ENCODE data around the gene UBD. TPM values are rescaled to one million over a fixed set of nuclear protein-coding genes. Genes with fewer than 3 reads are reported as not detected.
A peak's percentile ranks its signal among the peaks of the same experiment; 100 is the strongest.

UBD gene
- total RNA-seq, 1 experiment from 2014 or later: not detected

DNA sequence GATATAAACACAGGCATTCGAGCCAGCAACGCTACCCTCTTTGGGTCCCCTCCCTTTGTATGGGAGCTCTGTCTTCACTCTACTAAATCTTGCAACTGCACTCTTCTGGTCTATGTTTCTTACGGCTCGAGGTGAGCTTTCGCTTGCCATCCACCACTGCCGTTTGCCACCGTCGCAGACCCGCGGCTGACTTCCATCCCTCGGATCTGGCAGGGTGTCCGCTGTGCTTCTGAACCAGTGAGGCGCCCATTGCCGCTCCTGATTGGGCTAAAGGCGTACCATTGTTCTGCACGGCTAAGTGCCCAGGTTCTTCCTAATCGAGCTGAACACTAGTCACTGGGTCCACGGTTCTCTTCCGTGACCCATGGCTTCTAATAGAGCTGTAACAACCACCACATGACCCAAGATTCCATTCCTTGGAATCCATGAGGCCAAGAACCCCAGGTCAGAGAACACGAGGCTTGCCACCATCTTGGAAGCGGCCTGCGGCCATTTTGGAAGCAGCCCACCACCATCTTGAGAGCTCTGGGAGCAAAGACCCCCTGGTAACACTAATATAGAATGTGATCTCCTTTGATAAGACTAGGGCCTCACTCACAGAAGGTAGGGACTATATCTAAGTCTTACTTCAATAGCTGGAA lies 973 bp downstream of the UBD start:
- Histone ChIP-seq H2AK5ac (ENCODE audit: insufficient read length, low read length) (no peak overlapping the region), H4K20me1 (ENCODE audit: control insufficient read depth, insufficient read depth, insufficient read length) (no peaks in the 10 kb centered on the region), H3K23me2 (ENCODE audit: insufficient read length, low read depth, low read length, poor library complexity, severe bottlenecking) (peaks cover 5% of the 10 kb centered on the region), H4K91ac (ENCODE audit: insufficient read length, low read depth, low read length) (no peak overlapping the region), H2AFZ (ENCODE audit: low read length) (no peak overlapping the region), H3K56ac (ENCODE audit: insufficient read length, low read depth, low read length) (no peak overlapping the region), H3K9ac (ENCODE audit: extremely low read depth, insufficient read length, low read length) (no peak overlapping the region), H3K79me1 (ENCODE audit: insufficient read depth, low read depth, low read length, poor library complexity, severe bottlenecking) (no peaks in the 10 kb centered on the region), H4K5ac (ENCODE audit: insufficient read length, low read depth, low read length) (no peak overlapping the region), H2BK120ac (ENCODE audit: low read depth, low read length, poor library complexity, severe bottlenecking) (no peak overlapping the region), H3K9me3 (ENCODE audit: control insufficient read depth, low read depth, low read length) (no peaks in the 10 kb centered on the region), H3K23ac (ENCODE audit: insufficient read length, low read depth, low read length) (no peak overlapping the region), H3K4ac (ENCODE audit: low read depth, low read length) (no peak overlapping the region), H3K79me2 (ENCODE audit: insufficient read depth, low read length) (no peaks in the 10 kb centered on the region), H2BK15ac (ENCODE audit: low read depth, low read length) (no peak overlapping the region), H3K4me2 (ENCODE audit: insufficient read depth, insufficient read length, low read length) (no peak overlapping the region), H3T11ph (ENCODE audit: low read length) (no peak overlapping the region), H2BK12ac (ENCODE audit: insufficient read length, low read depth, low read length) (no peak overlapping the region), H2BK5ac (ENCODE audit: insufficient read length, low read length) (no peak overlapping the region), H2BK20ac (ENCODE audit: low read depth, low read length, poor library complexity, severe bottlenecking) (no peak overlapping the region), H3K14ac (ENCODE audit: insufficient read depth, low read length) (peak overlapping the region; percentile 8; the same call in 1 of the 2 replicates), H3K27me3 (ENCODE audit: insufficient read depth, low read length) (peaks cover 26% of the 10 kb centered on the region), H3K18ac (ENCODE audit: insufficient read length, low read depth, low read length) (no peak overlapping the region), H4K8ac (replicated peaks; ENCODE audit: insufficient read length, low read depth, low read length) (no peak overlapping the region), H3K4me1 (ENCODE audit: insufficient read depth, low read length) (peaks cover 7% of the 10 kb centered on the region; the same call in 1 of the 2 replicates), H3K27ac (ENCODE audit: insufficient read length, low read depth, low read length) (no peak overlapping the region)
- DNase-seq: no peak
- no CpG with 5 or more reads among the region's 22 CpGs for WGBS (ENCODE audit: extremely low coverage, insufficient read length, low lambda C conversion rate)
- TF ChIP-seq, protein P1, sequence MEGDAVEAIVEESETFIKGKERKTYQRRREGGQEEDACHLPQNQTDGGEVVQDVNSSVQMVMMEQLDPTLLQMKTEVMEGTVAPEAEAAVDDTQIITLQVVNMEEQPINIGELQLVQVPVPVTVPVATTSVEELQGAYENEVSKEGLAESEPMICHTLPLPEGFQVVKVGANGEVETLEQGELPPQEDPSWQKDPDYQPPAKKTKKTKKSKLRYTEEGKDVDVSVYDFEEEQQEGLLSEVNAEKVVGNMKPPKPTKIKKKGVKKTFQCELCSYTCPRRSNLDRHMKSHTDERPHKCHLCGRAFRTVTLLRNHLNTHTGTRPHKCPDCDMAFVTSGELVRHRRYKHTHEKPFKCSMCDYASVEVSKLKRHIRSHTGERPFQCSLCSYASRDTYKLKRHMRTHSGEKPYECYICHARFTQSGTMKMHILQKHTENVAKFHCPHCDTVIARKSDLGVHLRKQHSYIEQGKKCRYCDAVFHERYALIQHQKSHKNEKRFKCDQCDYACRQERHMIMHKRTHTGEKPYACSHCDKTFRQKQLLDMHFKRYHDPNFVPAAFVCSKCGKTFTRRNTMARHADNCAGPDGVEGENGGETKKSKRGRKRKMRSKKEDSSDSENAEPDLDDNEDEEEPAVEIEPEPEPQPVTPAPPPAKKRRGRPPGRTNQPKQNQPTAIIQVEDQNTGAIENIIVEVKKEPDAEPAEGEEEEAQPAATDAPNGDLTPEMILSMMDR (conservative IDR thresholded peaks at IDR 0.05): no peak
- Mint-ChIP-seq H3K4me3 (no peak overlapping the region), H3K36me3 (ENCODE audit: insufficient read depth in 1 of 3, low read depth in 3 of 3) (peaks cover 3 to 16% (median 8%) of the 10 kb centered on the region in 3 experiments; a peak in 5 of 7 replicates), H3K27ac (no peak overlapping the region), H3K9me3 (peaks cover 6 to 9% of the 10 kb centered on the region in 2 experiments; a peak in 3 of 5 replicates), H3K4me1 (peaks cover 34 to 44% of the 10 kb centered on the region in 2 experiments), H3K27me3 (ENCODE audit: low read depth) (peaks cover 66% of the 10 kb centered on the region)

Measured in H9 (cell line).